Frontal cortex (tissue), 4 donors: ENCODE results near the gene CYP4F11. TPM values are rescaled to one million over a fixed set of nuclear protein-coding genes. Genes with fewer than 3 reads are reported as not detected.
"Not testable (repeated sequence)": the region's sequence is repeated elsewhere in the genome, so short reads cannot be mapped to it uniquely, and the experiment has no call there.

Experiments
- DNase-seq, 2 donors: peaks; one replicate each; pipeline ENCODE4 v3.0.0; 2012; ENCODE audit warnings: low spot score in 2 of 2
- FAIRE-seq: peaks from 2 replicates; lab custom pipeline; 2012; peaks lifted over from hg19 to GRCh38; lab: Jason Lieb, UNC
- total RNA-seq: library from RNA; depleted of rRNA; stranded (reverse); fragments of >200 nt; gene quantifications from one replicate; pipeline ENCODE4 v1.2.3, GENCODE V29; 2014
- donor health status: control.
- donor health status: control.
- donor health status: control.

The CYP4F11 gene
- total RNA-seq = not detected

GRCh38 chr19:15934332-15935078 lies at the start of gene CYP4F11:
TSS of gene CYP4F11 (minus strand) at chr19:15934529. CDS start at chr19:15934408, 121 bp downstream.
- no peak for FAIRE-seq
- peak in 1 of 2 donors; percentile 42 for DNase-seq

- FAIRE-seq (no peak), DNase-seq (no peak)
Observed at GRCh38 chr19:15979293-15979692, 45.0 kb upstream of the CYP4F11 start.

DNA sequence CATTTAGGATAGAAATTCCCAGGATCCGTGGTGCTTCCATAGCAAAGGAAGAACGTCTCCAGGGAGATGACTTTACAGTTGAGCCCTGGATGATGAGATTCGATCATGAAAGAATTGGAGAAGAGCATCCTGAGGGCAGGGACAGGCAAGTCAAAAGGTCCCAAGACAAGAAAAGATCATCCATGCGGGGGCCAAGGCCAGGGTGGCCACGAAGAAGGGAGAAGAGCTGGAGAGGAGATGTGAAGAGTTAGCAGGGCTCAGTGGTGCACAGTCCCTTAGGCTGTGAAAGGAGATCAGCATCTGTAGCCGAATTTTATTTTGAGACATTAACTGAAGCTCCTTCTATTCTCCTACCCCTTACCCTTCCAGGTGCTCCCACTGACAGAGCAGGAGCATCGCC lies 43.4 kb upstream of the CYP4F11 start:
- FAIRE-seq (no peak), DNase-seq (no peak)

GRCh38 chr19:15976836-15977689 lies 42.7 kb upstream of the CYP4F11 start:
- FAIRE-seq = no peak
- DNase-seq = no peak

GRCh38 chr19:15974856-15975255 lies 40.5 kb upstream of the CYP4F11 start:
- FAIRE-seq (no peak), DNase-seq (no peak)

GRCh38 chr19:15972043-15972442 lies 37.7 kb upstream of the CYP4F11 start:
- DNase-seq, FAIRE-seq: not testable (repeated sequence)

DNA sequence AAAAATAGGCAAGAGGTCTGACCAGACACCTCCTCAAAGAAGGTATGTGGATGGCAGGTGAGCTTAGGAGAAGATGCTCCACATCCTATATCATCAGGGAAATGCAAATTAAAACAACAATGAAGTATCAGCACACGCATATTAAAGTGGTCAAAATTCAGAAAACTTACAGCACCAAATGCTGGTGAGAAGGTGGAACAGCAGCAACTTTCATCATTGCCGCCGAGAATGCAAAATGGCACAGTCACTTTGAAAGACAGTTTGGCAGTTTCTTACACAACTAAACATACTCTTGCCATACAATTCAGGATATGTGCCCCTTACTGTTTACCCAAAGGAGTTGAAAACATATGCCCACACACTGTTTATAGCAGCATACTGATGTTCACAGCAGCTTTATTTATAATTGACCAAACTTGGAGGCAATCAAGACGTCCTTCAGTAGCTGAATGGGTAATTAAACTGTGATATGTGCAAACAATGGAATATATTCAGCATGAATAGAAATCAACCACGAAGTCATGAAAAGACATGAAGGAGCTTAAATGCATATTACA lies 37.0 kb upstream of the CYP4F11 start:
- FAIRE-seq = no peak
- DNase-seq = no peak

DNA sequence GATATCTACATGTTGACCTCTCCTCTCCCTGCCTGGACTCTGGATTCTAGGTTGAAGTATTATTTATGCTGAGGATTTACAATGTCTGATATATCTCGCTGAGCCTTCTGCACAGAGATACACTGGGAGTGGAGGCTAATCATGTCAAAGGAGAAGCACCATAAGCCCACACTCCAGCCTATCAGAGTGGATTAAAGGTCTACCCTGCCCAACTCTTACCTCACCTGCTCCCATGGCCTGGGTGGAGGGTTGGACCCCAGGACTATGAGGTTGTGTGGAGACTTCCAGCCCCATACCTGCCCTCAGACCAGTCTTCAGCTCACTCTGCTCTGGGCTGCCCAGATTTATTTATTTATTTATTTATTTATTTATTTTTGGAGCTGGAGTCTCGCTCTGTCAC lies 29.9 kb upstream of the CYP4F11 start:
- no peak for DNase-seq
- no peak for FAIRE-seq

- FAIRE-seq = no peak
- no peak for DNase-seq
Observed at GRCh38 chr19:15962319-15962718, 28.0 kb upstream of the CYP4F11 start.

GRCh38 chr19:15954820-15955219 lies 20.5 kb upstream of the CYP4F11 start:
- FAIRE-seq (no peak), DNase-seq (no peak)

GRCh38 chr19:15948223-15949058 lies 14.1 kb upstream of the CYP4F11 start, which contains the start of gene OR10H4:
TSS of gene OR10H4 (plus strand) at chr19:15949008. CDS start at chr19:15949008, 0 bp downstream.
- DNase-seq (no peak), FAIRE-seq (no peak)

- no peak for FAIRE-seq
- no peak for DNase-seq
Observed at GRCh38 chr19:15945301-15945700, 11.0 kb upstream of the CYP4F11 start.

GRCh38 chr19:15944401-15944800 lies 10.1 kb upstream of the CYP4F11 start:
- DNase-seq (no peak), FAIRE-seq (no peak)

DNA sequence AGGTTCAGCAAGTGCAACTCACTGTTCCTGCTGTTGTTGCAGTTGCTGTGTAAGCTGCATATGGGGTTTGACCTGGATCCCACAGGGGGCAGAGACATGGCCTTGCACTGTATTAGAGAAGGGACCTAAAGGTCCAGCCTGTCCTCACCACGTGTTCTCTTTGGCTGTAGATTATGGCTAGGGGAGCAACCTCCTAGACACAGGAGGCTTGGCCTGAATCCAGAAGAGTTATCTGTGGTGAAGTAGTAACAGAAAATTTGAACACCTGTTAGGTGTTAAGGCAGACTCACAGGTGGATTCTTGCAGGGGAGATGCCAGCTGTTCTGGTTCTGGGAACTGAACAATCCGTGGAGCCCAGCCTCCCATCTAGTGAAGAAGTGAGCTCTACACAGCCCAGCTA lies 3.4 kb upstream of the CYP4F11 start:
- no peak for FAIRE-seq
- DNase-seq = no peak

GRCh38 chr19:15936950-15937349 lies 2.6 kb upstream of the CYP4F11 start:
- DNase-seq (no peak), FAIRE-seq (no peak)

- FAIRE-seq (no peak), DNase-seq (no peak)
Observed at GRCh38 chr19:15936173-15936572, 1.8 kb upstream of the CYP4F11 start.

DNA sequence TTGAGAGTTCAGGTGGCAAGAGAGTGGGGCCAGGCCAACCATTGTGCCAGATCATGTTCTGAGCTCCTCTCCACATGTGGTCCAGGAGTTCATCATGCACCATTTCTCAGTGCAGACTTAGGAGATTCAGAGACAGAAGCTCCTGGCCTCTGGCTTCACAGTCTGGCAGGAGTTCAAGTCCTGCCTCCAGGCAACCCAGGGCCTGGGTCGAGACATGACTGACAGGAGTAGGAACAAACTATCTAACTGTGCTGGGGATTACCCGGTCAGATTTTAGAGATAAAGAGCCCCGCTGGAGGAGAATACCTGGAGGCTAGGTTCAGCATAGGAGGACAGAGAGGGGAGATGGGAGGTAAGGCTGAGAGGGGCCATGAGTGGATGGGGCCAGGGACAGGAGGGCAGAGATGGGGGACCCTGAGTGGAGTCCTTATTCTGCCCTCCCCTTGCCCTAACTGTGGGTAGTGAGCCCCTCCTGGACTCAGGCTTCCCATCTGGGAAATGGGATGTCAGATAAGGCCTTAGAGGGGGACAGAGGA lies 906 bp upstream of the CYP4F11 start:
- no peak for DNase-seq
- FAIRE-seq = no peak

- FAIRE-seq, DNase-seq: not testable (repeated sequence)
Observed at GRCh38 chr19:15933761-15934331, 483 bp downstream of the CYP4F11 start.

DNA sequence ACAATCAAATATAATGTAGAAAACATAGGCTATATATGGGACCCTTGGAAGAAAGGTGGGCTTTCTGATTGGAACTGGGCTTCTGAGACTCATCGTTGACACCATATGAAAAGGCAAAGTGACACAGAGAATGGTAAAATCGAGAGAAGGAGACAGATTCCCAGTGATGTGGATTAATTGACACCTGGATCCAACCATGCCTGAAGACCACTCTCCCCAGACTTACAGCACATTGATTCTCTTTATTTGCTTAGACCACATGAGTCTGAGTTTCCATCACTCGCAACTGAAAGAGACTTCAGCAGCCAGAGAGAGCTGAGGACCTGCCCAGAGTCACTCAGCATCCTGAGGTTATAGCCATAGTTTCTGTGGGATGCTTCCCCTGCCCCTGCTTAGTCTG lies 6.0 kb downstream of the CYP4F11 start:
- DNase-seq (no peak), FAIRE-seq (no peak)
